ENCODE measurements around the gene GLIPR2.
"Not testable (repeated sequence)": the region's sequence is repeated elsewhere in the genome, so short reads cannot be mapped to it uniquely, and the experiment has no call there.

Gene GLIPR2

GRCh38 chr9:36143245-36143641 is 6.7 kb downstream of the GLIPR2 start:
- no peak for DNase-seq

DNA sequence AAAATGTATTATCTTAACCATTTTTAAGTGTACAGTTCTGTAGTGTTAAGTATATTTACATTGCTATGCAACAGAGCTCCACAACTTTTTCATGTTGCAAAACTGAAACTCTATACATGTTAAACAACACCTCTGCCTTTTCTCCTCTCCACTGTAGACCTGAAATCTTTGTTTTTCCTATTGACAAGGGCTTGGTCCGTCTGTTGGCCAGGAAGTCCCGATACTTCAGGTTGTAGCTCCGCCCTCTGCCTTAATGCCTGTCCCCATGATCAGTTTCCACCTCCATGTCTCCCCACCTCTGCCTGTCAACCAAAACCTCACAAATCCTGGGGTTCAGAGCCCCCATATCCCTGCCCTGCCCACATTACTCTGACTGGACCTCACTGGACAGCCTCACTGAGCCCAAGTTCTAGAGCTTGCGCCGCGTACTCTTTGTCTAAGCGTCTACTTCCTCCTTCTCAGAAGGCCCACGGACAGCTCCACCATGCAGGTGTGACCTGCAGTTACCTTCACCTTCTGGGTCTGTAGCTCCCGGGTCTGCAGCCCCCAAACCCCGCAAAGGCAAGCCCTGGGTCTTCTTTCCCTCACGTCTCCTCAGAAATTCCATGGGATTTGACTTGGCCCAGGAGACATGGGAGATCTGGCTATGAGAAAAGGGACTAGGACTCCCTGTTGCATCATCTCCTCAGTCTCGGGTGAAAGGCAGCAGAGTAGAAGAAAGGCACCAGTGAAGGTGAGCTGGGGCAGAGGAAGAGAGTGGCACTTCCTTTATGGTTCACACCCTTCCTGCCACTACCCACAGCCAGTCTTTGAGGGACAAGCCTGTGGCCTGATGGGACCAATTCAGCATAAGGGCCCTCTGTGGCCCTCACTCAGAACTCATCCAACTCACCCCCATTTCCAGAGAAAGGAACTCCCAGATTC is 8.0 kb downstream of the GLIPR2 start:
- DNase-seq: no peak

GRCh38 chr9:36145970-36146369 is 9.4 kb downstream of the GLIPR2 start:
- no peak for DNase-seq

DNA sequence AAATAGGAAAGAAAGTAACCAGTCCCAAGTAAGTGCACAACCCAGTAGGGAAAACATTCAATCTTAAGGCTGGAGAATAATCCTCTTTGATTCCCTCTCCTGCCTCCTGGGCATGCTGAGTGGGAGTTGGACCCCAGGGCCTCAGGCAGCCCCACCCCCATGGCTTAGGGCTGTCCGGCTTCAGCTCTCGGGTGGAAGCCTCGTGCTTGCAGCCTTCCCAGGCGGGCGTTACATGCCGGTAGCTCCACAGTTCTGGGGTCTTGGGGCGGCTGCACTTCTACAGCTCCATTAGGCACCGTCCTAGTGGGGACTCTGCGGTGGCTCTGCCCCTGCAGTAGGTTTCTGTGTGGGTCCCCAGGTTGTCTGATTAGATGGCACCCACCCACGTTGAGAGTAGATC is 10.1 kb downstream of the GLIPR2 start:
- DNase-seq: no peak

GRCh38 chr9:36147441-36148175 is 11.1 kb downstream of the GLIPR2 start:
- DNase-seq: no peak

DNA sequence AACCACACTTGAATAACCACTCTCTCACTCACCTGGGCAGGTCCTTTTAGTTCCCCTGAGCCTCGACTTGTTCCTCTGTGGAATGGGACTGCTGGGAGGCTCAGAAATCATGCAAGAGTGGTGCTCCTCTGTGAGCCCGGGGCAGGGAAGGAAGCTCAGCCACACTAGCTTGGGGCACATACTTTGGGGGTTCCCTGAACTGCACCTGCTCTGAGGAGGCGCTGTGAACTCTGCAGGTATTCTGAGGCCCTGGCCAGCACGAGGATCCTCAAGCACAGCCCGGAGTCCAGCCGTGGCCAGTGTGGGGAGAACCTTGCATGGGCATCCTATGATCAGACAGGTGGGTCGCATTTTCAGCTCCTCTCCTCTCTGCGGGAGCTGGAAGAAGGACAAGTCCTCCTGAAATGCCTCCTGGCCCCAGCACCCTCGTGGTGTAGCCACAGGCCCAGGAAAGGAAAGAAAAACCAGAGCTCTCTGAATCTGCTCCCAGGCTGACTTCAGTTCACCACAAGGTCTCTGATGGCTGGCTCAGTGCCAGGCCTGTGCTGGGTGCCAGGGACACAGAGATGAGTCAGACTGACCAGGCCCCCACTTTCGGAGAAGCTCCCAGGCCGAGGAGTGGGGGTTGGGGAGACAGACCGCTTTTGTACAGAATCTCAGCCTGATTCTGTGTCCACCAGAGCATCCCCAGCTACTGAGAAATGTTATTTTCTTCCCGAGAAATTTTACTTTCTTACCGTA is 11.9 kb downstream of the GLIPR2 start:
- DNase-seq: no peak

- DNase-seq: no peak
These were observed 12.7 kb downstream of the GLIPR2 start for GRCh38 chr9:36149197-36149596.

GRCh38 chr9:36150574-36151315 is 14.2 kb downstream of the GLIPR2 start:
- DNase-seq: no peak

GRCh38 chr9:36151316-36152210 is 15.0 kb downstream of the GLIPR2 start:
- DNase-seq: no peak

- DNase-seq: no peak
These were observed 16.4 kb downstream of the GLIPR2 start for GRCh38 chr9:36152741-36153438.

- DNase-seq: no peak
These were observed 17.2 kb downstream of the GLIPR2 start for GRCh38 chr9:36153746-36154145.

- peak; percentile 56 for DNase-seq
These were observed 17.9 kb downstream of the GLIPR2 start for GRCh38 chr9:36154331-36154952.

DNA sequence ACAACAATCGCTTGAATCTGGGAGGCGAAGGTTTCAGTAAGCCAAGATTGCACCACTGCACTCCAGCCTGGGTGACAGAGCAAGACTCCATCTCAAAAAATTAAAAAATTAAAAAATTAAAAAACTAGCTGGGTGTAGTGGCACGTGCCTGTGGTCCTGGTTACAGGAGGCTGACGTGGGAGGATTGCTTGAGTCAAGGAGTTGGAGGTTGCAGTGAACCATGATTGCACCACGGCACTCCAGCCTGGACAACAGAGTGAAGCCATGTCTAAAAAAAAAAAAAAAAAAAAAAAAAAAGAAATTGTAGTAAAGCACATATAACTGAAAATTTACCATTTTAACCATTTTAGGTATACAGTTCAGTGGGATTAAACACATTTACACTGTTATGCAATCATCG is 19.6 kb downstream of the GLIPR2 start:
- DNase-seq: no peak

DNA sequence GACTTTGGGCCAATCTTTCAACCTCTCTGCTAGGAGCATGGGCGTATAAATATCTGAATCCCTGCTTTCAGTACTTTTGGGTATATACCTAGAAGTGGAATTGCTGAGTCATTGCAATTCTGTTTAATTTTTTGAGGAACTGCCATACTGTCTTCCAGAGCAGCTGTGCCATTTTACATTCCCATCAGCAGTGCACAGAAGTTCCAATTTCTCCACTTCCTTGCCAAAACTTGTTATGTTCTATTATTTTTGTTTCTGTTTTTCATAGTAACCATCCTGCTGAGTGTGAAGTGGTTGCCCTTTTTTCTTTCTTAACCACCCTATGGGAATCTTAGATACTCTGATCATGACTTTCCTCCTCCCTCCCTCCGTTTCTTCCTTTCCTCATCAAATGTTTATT is 21.6 kb downstream of the GLIPR2 start:
- DNase-seq: no peak

- DNase-seq: no peak
These were observed 22.4 kb downstream of the GLIPR2 start for GRCh38 chr9:36158917-36159316.

DNA sequence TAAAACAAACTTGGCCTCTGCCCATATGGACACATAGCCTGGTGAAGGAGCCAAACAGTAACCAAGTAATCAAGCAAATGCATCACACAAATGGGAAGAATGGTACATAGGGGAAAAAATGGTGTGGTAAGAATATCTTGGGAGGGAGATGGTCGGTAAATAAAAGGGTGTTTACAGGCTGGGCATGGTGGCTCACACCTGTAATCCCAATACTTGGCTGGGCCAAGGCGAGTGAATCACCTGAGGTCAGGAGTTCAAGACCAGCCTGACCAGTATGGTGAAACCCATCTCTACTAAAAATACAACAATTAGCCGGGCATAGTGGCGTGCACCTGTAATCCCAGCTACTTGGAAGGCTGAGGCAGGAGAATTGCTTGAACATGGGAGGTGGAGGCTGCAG is 23.0 kb downstream of the GLIPR2 start:
- not testable (repeated sequence) for DNase-seq

GRCh38 chr9:36160126-36160525 is 23.6 kb downstream of the GLIPR2 start:
- DNase-seq: not testable (repeated sequence)

DNA sequence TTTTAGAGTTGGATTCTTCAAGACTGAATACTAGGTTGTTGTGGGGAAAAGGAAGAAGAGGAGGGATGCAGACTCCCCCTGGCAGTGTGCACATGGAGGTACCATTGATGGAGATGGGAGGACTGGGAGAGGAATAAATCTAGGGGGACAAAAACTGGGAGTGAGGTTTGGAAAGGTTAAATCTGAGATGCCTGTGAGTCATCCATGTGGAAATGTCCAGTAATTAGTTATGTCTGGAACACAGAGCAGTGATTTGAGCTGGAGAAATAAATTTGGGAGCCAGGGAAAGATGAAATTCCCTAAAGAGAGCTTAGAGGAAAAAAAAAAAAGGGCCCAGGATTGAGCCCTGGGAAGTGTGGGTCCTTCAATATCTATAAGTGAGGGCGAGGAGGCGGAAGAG is 24.7 kb downstream of the GLIPR2 start:
- DNase-seq: no peak

DNA sequence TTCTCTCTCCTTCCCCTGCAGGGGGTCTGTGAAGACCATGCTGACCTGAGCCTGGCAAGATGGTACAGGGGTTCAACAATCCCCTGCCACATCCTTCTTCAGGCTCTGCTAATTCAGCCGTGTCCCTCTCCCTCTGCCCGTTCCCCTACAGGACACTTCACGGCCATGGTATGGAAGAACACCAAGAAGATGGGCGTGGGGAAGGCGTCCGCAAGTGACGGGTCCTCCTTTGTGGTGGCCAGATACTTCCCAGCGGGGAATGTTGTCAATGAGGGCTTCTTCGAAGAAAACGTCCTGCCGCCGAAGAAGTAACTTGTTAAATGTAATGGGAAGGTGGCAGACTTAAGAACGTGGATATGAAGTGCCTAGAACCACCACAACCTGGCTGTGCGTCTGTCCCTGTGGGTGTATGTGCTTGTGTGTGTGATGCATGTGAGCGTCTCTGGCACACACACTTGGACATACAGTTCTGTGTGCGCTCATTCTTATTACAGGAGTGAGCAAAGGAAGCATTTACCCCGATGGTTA is 25.7 kb downstream of the GLIPR2 start:
- DNase-seq: no peak

All from right kidney (tissue), 1 donor.